Measurements from ENCODE around the gene CSF1R.

Gene CSF1R

GRCh38 chr5:150069672-150070627, 16.4 kb downstream of the CSF1R start:
- DNase-seq = no peak

DNA sequence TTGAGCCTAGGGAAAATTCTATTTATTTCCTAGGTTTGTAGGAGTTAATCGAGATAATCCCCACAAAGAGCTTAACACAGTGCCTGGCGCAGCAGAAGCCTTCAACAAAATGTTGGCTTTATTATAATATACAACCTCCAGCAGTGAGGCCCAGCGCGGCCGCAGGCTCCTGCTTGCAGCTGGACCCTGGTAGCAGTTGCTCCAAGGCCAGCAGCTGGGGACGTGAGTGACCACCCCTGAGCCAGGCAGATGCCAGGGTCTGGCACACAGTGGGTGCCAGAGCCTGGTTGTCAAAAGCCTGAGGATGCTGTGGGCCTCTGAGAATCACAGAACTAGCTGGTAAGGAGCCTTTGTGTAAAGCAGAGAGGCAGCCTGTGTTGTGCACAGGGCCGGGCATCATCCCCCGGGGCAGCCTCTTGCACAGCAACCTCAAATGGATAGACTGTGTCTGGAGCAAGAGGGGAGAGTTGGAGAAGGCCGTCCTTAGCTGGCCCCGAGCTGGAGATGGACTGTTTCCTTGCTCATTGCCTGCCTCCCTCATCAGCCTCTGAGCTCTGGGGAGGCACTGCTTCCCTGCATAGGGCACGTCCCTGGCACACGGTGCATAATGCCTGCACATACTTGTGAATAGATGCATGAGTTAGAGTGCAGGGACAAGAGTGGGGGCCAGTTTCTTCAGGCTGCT, 17.3 kb downstream of the CSF1R start:
- no peak for DNase-seq

GRCh38 chr5:150068472-150068871, 17.9 kb downstream of the CSF1R start:
- no peak for DNase-seq

- DNase-seq = no peak
Observed at GRCh38 chr5:150068071-150068470, 18.3 kb downstream of the CSF1R start.

DNA sequence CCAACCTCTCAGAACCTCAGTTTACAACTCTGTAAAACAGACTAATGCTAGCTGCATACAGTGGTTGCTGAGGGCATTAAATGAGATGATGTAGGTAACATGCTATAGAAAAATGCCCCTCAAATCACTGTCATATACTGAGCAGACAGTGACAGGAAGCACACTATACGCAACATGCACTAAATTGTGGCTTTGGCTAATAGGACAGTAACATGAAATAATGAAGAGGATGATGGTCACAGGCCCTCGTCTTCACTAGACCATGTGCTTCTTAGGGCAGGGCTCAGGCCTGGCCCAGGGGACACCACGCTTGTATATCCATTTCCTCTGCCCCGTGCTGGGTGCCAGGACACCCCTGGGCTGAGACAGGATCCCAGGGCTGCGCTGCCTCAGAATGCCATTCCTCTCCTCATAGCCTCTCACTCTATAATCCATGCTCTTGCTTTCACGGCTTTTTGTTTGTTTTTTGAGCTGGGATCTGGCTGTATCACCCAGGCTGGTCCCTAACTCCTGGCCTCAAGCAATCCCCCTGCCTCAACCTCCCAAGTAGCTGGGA, 18.9 kb downstream of the CSF1R start:
- no peak for DNase-seq

DNA sequence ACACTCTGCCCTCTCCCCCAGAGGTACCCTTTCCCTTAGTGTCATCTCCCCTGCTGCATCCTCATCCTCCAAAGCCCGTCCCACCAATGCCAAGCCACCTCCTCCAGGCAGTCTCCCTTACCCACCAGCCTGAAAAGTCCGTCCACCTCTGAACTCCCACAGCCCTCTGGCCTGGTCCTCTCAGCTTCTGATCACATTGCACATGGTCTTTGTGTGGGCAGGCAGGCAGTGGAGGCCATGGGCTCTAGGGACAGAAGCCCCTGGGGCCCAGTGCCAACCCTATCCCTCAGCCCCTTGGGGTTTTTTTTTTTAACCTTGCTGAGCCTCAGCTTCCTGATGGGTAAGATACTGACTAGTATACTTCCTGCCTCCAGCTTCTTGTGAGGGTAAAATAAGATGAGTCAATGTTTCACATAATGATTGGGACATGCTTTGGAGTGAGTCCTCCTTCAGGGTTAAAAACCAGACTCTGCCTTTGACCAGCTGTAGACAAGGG, 19.4 kb downstream of the CSF1R start:
- no peak for DNase-seq

DNA sequence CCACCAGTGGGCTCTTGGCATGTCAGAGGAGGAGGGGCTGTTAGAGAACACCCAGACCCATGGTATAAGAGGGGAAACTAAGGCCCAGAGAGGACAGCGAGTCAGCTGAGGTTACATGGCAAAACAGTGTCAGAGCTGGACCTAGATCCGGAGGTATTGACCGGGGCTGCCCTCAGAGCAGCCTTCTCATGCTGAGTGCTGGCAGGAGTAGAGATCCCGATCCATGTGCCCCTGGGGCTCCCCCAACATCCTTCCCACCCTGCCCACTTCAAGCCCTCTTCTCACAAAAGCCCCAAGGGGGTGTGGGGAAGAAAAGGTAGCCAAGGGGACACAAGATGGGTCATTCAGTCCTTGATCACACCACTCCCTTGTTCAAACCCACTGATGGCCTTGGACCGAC, 19.9 kb downstream of the CSF1R start:
- no peak for DNase-seq

GRCh38 chr5:150065886-150066285, 20.5 kb downstream of the CSF1R start:
- no peak for DNase-seq

DNA sequence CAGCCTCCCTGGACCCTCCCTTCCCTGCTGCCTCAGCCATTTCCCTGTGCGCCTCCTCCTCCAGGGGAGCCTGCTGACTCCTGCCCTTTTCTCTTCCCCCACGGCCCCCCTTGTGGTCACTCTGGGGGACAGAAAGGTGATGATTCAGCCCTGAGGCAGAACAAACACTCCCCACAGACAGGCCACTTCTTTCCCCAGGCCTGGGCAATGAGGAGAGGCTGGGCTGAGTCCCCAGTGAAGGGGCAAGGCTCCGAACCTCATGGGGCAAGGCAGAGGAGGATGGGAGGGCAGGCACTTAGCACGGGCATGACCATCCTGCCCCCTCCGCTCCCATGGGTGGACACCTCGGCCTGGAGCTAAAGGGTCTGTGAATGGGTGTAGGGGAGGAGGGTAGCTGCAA, 21.0 kb downstream of the CSF1R start:
- DNase-seq = no peak

DNA sequence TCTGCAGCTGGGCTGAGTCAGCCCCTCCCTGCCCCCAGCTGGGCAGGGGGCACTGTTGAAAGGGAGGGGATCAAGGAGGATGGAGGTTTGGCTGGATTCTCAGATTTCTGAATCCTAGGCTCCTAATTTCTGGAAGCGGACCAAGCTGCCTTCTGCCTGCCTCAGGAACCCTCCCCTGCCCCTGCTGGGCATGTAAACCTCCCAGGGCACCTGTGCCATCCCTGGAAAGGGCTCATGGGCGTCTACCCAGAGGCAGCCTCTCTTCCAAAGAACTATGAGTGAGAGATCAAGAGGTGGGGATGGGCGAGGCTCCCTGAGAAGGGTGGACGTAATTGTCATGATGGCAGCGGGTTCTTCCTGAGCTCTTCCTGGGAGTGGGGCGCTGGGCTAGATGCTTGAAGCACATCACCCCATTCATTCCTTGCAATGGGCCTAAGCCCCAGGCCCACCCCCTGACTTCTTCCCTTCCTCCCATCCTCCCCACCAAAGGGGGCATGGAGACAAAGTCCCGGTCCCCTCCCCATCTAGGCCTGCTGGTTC, 21.6 kb downstream of the CSF1R start:
- DNase-seq = no peak

DNA sequence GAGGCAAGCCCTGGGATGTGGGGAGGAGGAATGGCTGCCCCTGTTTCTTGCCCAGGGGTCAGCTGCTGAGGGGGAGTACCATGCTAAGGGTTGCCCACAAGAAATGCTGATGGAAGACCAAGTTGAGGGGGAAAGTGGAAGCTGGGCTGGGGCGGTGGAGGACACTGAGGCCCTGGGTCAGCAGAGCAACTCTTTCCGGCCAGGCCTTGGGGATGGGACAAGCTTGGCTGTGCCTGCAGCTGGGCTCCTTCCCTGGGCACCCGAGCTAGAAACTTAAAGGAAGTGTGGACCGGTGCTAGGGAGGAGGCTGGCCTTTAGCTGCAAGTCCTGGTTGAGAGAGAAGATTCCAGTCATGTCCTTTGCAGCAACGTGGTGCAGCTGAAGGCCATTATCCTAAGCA, 22.7 kb downstream of the CSF1R start:
- no peak for DNase-seq

DNA sequence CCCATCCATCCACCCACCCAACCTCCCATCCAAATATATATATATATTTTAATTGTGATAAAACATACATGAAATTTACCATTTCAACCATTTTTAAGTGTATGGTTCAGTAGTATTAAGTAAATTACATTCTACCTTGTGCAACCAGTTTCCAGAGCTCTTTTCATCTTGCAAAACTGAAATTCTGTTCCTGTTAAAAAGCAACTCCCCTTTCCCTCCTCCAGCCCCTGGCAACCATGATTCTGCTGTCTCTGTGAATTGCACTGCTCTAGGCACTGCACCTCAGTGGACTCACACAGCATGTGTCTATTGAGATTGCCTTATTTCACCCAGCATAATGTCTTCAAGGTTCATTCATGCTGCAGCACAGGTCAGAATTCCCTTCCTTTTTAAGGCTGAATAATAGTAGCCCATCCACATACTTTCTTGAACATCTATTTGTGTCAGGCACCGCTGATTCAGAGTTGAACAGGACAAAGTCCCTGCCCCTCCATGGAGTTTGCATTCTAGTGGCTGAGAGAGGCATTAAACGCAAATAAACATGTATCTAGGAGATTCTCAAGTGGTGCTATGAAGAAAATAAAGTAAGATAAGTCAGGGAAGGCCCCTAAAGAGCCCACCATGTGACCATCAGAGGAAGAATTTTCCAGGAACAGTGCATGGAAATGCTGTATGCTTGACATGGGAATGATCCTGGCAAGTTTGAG, 24.0 kb downstream of the CSF1R start:
- DNase-seq = no peak

DNA sequence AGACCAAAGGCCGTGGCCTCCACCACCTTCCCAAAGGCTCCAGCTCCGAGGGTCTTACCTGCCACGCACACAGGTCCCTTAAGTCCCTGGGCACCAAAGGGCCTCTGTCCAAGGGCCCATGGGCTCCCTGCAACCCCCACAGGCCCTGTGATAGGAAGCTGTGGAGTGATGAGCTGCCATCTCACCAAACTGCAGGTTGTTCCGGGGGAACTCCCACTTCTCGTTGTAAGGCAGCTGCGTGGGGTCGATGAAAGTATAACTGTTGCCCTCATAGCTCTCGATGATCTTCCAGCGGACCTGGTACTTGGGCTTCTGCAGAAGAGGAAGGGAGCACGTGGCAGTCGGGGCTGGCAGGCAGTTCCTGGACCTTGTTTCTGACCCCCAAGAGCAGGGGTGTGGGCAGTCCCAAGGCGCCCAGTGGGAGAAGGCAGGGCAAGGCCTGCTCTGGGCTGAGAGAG, 24.8 kb downstream of the CSF1R start:
- DNase-seq = no peak

GRCh38 chr5:150060471-150060870, 25.9 kb downstream of the CSF1R start:
- no peak for DNase-seq

DNA sequence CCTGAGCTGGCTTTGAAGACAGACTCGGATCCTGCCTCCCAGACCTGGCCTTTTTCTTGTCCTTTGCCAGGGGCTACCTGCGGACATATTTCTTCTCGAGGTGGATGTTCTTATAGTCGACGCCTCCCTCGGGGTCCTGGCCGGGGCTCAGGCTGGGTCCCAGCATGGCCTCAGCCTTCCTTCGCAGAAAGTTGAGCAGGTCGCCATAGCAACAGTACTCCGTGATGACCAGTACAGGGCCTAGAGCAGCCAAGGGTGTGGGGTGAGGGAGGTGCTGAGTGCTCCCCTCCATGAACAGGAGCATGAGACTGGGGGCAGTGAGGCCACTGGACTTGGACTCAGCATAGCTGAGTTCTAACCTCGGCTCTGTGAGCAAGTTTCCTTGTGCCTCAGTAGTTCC, 26.7 kb downstream of the CSF1R start:
- no peak for DNase-seq

GRCh38 chr5:150058480-150059126, 27.8 kb downstream of the CSF1R start:
- DNase-seq = no peak

GRCh38 chr5:150057996-150058395, 28.4 kb downstream of the CSF1R start:
- DNase-seq = no peak

GRCh38 chr5:150057511-150057910, 28.8 kb downstream of the CSF1R start:
- no peak for DNase-seq

DNA sequence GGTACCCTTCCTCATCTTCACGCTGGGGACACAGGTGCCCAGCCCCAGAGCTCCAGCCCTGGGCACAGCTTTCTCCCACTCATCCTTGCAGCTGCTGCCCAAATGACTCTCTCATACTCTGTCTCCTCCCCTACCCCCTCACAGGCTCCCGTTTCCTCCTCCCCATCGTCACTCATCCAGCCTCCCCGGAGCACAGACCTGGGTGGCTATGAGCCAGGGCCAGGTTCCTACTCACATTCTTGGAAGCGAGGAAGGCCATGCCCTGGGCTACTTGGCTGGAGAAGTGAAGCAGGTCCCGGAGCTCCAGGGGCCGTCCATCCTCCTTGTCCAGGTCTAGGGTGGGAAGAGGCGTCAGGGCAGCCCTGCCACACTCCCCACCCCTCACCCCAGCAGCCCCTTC, 29.3 kb downstream of the CSF1R start:
- DNase-seq = no peak

GRCh38 chr5:150056075-150056443, 30.3 kb downstream of the CSF1R start:
- DNase-seq = no peak

DNA sequence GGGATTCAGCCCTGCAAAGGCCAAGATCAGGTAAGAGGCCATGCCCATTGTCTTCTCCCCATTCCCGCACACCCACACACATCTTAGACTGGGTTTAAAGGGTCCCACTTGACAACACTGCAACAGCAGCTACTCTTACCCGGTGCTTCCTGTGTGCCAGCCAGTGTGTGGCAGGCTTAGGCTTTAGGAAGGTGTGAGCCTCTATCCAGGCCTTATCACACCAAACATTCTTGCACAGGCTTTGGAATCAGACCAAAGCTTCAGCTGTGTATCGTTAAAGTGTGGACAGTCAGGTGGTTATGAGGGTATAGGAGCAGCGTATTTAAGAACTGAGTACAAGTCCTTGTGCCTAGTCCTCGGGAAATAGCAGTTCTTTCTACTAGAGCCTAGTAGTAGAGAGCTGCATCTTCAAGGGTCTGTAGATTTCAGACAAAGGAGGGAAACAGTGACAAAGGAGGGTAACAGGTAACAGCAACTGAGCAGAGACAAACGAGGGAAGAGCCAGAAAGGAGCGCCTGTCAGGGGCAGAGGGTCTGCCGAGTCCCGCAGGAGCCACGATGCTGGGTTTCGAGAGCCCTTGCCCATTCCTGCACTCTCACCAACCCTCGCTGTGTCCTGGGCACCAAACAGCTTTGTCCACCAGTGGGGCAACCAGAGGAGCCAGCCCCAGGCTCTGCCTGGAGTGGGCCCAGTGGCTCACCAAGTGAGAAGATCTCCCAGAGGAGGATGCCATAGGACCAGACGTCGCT, 30.9 kb downstream of the CSF1R start:
- no peak for DNase-seq

- DNase-seq = no peak
Observed at GRCh38 chr5:150054569-150054968, 31.8 kb downstream of the CSF1R start.

Data from activated CD8-positive, alpha-beta memory T cell treated with anti-CD3 and anti-CD28 coated beads, Interleukin-2, amount 50 U/mL, for 4 hours (primary cell).